GM23338 (cell line): ENCODE measurements around the gene SAMD4A. TPM values are rescaled to one million over a fixed set of nuclear protein-coding genes. Genes with fewer than 3 reads are reported as not detected.

Experiments used
- ATAC-seq: fragments of 200-7000 bp; cut with Tn5 transposase; 3 replicates; pipeline ENCODE4 v1.9.1; 2020
- DNase-seq: peaks from one replicate; pipeline ENCODE4 v3.0.0-alpha.2; 2015; ENCODE audit warnings: low spot score
- H2AFZ ChIP-seq: fragments of 200-600 bp; sonication (generic); 2 replicates; pipeline ENCODE4 v1.8.0; 2016; ENCODE audit warnings: antibody characterized with exemption, mild to moderate bottlenecking, moderate library complexity
- H3F3A ChIP-seq: fragments of 200-600 bp; sonication (generic); replicated peaks from 2 replicates; pipeline ENCODE4 v1.8.0; 2017; ENCODE audit warnings: antibody characterized with exemption, mixed run types, low read depth
- H3K27ac ChIP-seq: fragments of 200-600 bp; sonication (generic); 2 replicates; pipeline ENCODE4 v1.6.1; 2016; ENCODE audit warnings: low read depth
- H3K27me3 ChIP-seq: fragments of 200-600 bp; sonication (generic); 2 replicates; pipeline ENCODE4 v1.8.0; 2016; ENCODE audit warnings: mild to moderate bottlenecking, mixed run types, moderate library complexity; ENCODE audit not compliant: insufficient read depth
- H3K36me3 ChIP-seq: fragments of 200-600 bp; sonication (generic); 2 replicates; pipeline ENCODE4 v1.8.0; 2016; ENCODE audit warnings: mild to moderate bottlenecking; ENCODE audit not compliant: insufficient read depth
- H3K4me1 ChIP-seq: fragments of 200-600 bp; sonication (generic); 2 replicates; pipeline ENCODE4 v1.8.0; 2016; ENCODE audit warnings: mild to moderate bottlenecking, moderate library complexity; ENCODE audit not compliant: insufficient read depth
- H3K4me2 ChIP-seq: fragments of 200-600 bp; sonication (generic); 2 replicates; pipeline ENCODE4 v1.7.1; 2017; ENCODE audit warnings: mixed run types
- H3K4me3 ChIP-seq: fragments of 200-600 bp; sonication (generic); 2 replicates; pipeline ENCODE4 v1.6.1; 2016; ENCODE audit warnings: mixed run types
- H3K79me2 ChIP-seq: fragments of 200-600 bp; sonication (generic); replicated peaks from 2 replicates; pipeline ENCODE4 v1.8.0; 2017; ENCODE audit warnings: mild to moderate bottlenecking; ENCODE audit not compliant: insufficient read depth
- H3K9me2 ChIP-seq: fragments of 200-600 bp; sonication (generic); 2 replicates; pipeline ENCODE4 v1.8.0; 2017; ENCODE audit not compliant: insufficient read depth
- H4K20me1 ChIP-seq: fragments of 200-600 bp; sonication (generic); replicated peaks from 2 replicates; pipeline ENCODE4 v1.8.0; 2017; ENCODE audit warnings: mild to moderate bottlenecking; ENCODE audit not compliant: insufficient read depth
- H3K27ac Mint-ChIP-seq: 2 replicates; pipeline ENCODE4 v1.8.0; 2020; ENCODE audit warnings: inconsistent platforms, mild to moderate bottlenecking, moderate library complexity, mixed read lengths
- H3K27me3 Mint-ChIP-seq: 3 replicates; pipeline ENCODE4 v1.8.0; 2022; ENCODE audit warnings: low read depth, mild to moderate bottlenecking, moderate library complexity, mixed read lengths, inconsistent platforms; ENCODE audit not compliant: insufficient read depth, poor library complexity
- H3K36me3 Mint-ChIP-seq: 3 replicates; pipeline ENCODE4 v1.8.0; 2021; ENCODE audit warnings: low read depth, mild to moderate bottlenecking, inconsistent platforms, moderate library complexity, mixed read lengths
- H3K4me1 Mint-ChIP-seq: 3 replicates; pipeline ENCODE4 v1.8.0; 2020; ENCODE audit warnings: mild to moderate bottlenecking, inconsistent platforms, mixed read lengths
- H3K4me3 Mint-ChIP-seq: 3 replicates; pipeline ENCODE4 v1.8.0; 2021; ENCODE audit warnings: moderate library complexity, mild to moderate bottlenecking, inconsistent platforms, mixed read lengths
- H3K9me3 Mint-ChIP-seq: 3 replicates; pipeline ENCODE4 v1.8.0; 2020; ENCODE audit warnings: moderate library complexity, mild to moderate bottlenecking, inconsistent platforms, mixed read lengths
- CREB1 ChIP-seq: fragments of 250-450 bp; sonication (Bioruptor Pico); IDR thresholded peaks from 2 replicates; pipeline ENCODE4 v1.5.0; 2020; ENCODE audit warnings: low read depth, mild to moderate bottlenecking, moderate library complexity
- EZH2 ChIP-seq: fragments of 200-600 bp; sonication (generic); IDR thresholded peaks from one replicate; pipeline ENCODE4 v1.8.0; 2017; ENCODE audit warnings: antibody characterized with exemption, mild to moderate bottlenecking, low read depth; ENCODE audit not compliant: unreplicated experiment
- EZH2phosphoT487 ChIP-seq: fragments of 200-600 bp; sonication (generic); IDR thresholded peaks from one replicate; pipeline ENCODE4 v1.8.1; 2018; ENCODE audit warnings: antibody characterized with exemption; ENCODE audit not compliant: unreplicated experiment
- JUNB ChIP-seq: IDR thresholded peaks from one replicate; pipeline ENCODE4 v1.6.1; 2016; ENCODE audit warnings: antibody characterized with exemption; ENCODE audit not compliant: unreplicated experiment
- NANOG ChIP-seq: IDR thresholded peaks from 2 replicates; pipeline ENCODE4 v1.6.1; 2016; ENCODE audit warnings: antibody characterized with exemption, borderline replicate concordance
- STAT1 ChIP-seq: IDR thresholded peaks from one replicate; pipeline ENCODE4 v1.6.1; 2016; ENCODE audit warnings: antibody characterized with exemption; ENCODE audit not compliant: unreplicated experiment
- ZNF114 ChIP-seq: fragments of 250-450 bp; sonication (Bioruptor Pico); IDR thresholded peaks from 2 replicates; pipeline ENCODE4 v1.5.0; 2020; ENCODE audit warnings: mild to moderate bottlenecking, moderate library complexity
- ZNF331 ChIP-seq: fragments of 250-450 bp; sonication (Bioruptor Pico); IDR thresholded peaks from 2 replicates; pipeline ENCODE4 v1.5.0; 2020; ENCODE audit warnings: low read depth, mild to moderate bottlenecking, moderate library complexity
- polyA plus RNA-seq: library from polyadenylated mRNA; unstranded; fragments of >200 nt; fragmentation: Nextera tagmentation; extraction: Ambion mirVana; gene quantifications from 2 replicates; pipeline ENCODE4 v1.2.1, GENCODE V29; 2016
- total RNA-seq: library from RNA; depleted of rRNA; stranded (reverse); fragments of >200 nt; shearing (Covaris generic); gene quantifications from 2 replicates; pipeline ENCODE4 v1.2.3, GENCODE V29; 2014
- TF ChIP-seq, protein P1 (sequence below): IDR thresholded peaks from one replicate; pipeline ENCODE4 v1.6.1; 2018; ENCODE audit warnings: antibody characterized with exemption; ENCODE audit not compliant: unreplicated experiment

Gene SAMD4A
- total and polyA plus RNA-seq, 2 experiments from 2014 or later, result 1.6 to 6.9 TPM

DNA sequence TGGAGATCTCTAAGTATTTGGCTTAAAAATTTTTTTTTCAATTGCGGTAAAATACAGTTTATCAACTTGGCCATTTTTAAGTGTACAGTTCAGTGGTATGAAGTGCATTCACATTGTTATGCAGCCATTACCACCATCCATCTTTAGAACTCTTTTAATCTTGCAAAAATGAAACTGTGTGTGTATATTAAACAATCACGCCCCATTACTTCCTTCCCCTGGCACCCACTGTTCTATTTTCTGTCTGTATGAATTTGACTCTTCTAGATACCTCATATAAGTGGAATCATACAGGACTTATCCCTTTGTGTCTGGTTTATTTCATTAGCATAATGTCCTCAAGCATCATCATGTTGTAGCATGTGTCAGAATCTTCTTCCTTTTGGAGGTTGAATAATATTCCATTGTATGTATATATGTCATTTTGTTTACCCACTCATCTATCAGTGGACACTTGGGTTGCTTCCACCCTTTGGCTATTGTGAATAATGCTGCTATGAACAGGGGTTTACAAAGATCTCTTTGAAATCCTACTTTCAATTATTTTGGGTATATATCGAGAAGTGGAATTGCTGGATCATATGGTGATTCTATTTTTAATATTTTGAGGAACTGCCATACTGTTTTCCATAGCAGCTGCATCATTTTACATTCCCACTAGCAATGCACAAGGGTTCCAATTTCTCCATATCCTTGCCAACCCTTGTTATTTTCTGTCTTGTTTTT is 62.9 kb downstream of the SAMD4A start:
- H3K4me3 ChIP-seq, result no peak overlapping the region
- DNase-seq (no peak), ATAC-seq (no peak)
- H3K27ac ChIP-seq, result no peak overlapping the region
- no peaks in the 10 kb centered on the region for H4K20me1 ChIP-seq
- H3K4me1 ChIP-seq, result peaks cover 27% of the 10 kb centered on the region
- no peak overlapping the region for H3K27ac Mint-ChIP-seq
- no peaks in the 10 kb centered on the region for H3K27me3 ChIP-seq
- no peaks in the 10 kb centered on the region for H3K36me3 Mint-ChIP-seq
- peaks cover 5% of the 10 kb centered on the region for H3K27me3 Mint-ChIP-seq
- no peaks in the 10 kb centered on the region for H3F3A ChIP-seq
- H3K9me3 Mint-ChIP-seq, result peaks cover 3% of the 10 kb centered on the region; the same call in 2 of the 3 replicates
- no peak overlapping the region for H3K4me3 Mint-ChIP-seq
- H3K79me2 ChIP-seq, result no peaks in the 10 kb centered on the region
- no peaks in the 10 kb centered on the region for H3K9me2 ChIP-seq
- no peak overlapping the region for H3K4me2 ChIP-seq
- no peaks in the 10 kb centered on the region for H3K36me3 ChIP-seq
- peaks cover 28% of the 10 kb centered on the region for H3K4me1 Mint-ChIP-seq
- H2AFZ ChIP-seq, result no peak overlapping the region
- TF ChIP-seq JUNB, result no peak
- no peak for TF ChIP-seq CREB1 (CRISPR knock-in tag)
- no peak for TF ChIP-seq EZH2

DNA sequence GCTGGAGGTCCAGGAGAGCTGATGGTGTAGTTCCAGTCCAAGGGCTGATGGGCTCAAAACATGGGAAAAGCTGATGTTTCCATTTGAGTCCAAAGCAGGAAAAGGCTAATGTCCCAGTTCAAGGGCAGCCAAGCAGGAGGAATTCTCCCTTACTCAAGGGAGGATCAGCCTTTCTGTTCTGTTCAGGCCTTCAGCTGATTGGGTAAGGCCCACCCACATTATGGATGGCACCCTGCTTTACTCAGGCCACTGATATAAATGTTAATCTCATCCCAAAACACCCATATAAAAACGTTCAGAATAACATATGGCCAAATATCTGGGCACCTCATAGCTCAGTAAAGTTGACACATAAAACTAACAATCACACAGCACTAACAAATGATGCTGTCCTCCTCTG is 64.1 kb downstream of the SAMD4A start:
- Mint-ChIP-seq H3K4me3 (no peak overlapping the region), H3K4me1 (peaks cover 21% of the 10 kb centered on the region), H3K9me3 (peaks cover 3% of the 10 kb centered on the region; the same call in 2 of the 3 replicates), H3K27ac (no peak overlapping the region), H3K36me3 (no peaks in the 10 kb centered on the region), H3K27me3 (peaks cover 3% of the 10 kb centered on the region)
- Histone ChIP-seq H3K79me2 (no peaks in the 10 kb centered on the region), H3K4me3 (no peak overlapping the region), H3K27me3 (no peaks in the 10 kb centered on the region), H3K4me2 (no peak overlapping the region), H3K36me3 (no peaks in the 10 kb centered on the region), H3K9me2 (no peaks in the 10 kb centered on the region), H3F3A (no peaks in the 10 kb centered on the region), H2AFZ (no peak overlapping the region), H3K4me1 (peaks cover 16% of the 10 kb centered on the region; the same call in 1 of the 2 replicates), H4K20me1 (no peaks in the 10 kb centered on the region), H3K27ac (no peak overlapping the region)
- TF ChIP-seq STAT1 (no peak), ZNF114 (no peak), EZH2phosphoT487 (no peak), CREB1 (CRISPR knock-in tag) (no peak), EZH2 (no peak), NANOG (no peak), ZNF331 (no peak)
- TF ChIP-seq, protein P1, sequence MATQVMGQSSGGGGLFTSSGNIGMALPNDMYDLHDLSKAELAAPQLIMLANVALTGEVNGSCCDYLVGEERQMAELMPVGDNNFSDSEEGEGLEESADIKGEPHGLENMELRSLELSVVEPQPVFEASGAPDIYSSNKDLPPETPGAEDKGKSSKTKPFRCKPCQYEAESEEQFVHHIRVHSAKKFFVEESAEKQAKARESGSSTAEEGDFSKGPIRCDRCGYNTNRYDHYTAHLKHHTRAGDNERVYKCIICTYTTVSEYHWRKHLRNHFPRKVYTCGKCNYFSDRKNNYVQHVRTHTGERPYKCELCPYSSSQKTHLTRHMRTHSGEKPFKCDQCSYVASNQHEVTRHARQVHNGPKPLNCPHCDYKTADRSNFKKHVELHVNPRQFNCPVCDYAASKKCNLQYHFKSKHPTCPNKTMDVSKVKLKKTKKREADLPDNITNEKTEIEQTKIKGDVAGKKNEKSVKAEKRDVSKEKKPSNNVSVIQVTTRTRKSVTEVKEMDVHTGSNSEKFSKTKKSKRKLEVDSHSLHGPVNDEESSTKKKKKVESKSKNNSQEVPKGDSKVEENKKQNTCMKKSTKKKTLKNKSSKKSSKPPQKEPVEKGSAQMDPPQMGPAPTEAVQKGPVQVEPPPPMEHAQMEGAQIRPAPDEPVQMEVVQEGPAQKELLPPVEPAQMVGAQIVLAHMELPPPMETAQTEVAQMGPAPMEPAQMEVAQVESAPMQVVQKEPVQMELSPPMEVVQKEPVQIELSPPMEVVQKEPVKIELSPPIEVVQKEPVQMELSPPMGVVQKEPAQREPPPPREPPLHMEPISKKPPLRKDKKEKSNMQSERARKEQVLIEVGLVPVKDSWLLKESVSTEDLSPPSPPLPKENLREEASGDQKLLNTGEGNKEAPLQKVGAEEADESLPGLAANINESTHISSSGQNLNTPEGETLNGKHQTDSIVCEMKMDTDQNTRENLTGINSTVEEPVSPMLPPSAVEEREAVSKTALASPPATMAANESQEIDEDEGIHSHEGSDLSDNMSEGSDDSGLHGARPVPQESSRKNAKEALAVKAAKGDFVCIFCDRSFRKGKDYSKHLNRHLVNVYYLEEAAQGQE, result no peak
- no peak for ATAC-seq
- no peak for DNase-seq
